ENCODE measurements around the gene PLA1A.

- TF ChIP-seq ELK1 (IDR thresholded peaks at IDR 0.05; ENCODE audit: borderline replicate concordance, low read depth, low read length), result no peak
- no peak for TF ChIP-seq BHLHE40 (IDR thresholded peaks at IDR 0.05; ENCODE audit: low read depth, low read length)
- no peak for TF ChIP-seq SMC3 (IDR thresholded peaks at IDR 0.05; ENCODE audit: low read depth, low read length)
- TF ChIP-seq RCOR1 (IDR thresholded peaks at IDR 0.05; ENCODE audit: insufficient replicate concordance, low read length), result no peak
- no peak for TF ChIP-seq RAD21 (IDR thresholded peaks at IDR 0.05; ENCODE audit: low read length)
- TF ChIP-seq POLR2A (IDR thresholded peaks at IDR 0.05; ENCODE audit: low read depth, low read length), result no peak
- TF ChIP-seq, protein P1, sequence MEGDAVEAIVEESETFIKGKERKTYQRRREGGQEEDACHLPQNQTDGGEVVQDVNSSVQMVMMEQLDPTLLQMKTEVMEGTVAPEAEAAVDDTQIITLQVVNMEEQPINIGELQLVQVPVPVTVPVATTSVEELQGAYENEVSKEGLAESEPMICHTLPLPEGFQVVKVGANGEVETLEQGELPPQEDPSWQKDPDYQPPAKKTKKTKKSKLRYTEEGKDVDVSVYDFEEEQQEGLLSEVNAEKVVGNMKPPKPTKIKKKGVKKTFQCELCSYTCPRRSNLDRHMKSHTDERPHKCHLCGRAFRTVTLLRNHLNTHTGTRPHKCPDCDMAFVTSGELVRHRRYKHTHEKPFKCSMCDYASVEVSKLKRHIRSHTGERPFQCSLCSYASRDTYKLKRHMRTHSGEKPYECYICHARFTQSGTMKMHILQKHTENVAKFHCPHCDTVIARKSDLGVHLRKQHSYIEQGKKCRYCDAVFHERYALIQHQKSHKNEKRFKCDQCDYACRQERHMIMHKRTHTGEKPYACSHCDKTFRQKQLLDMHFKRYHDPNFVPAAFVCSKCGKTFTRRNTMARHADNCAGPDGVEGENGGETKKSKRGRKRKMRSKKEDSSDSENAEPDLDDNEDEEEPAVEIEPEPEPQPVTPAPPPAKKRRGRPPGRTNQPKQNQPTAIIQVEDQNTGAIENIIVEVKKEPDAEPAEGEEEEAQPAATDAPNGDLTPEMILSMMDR (conservative IDR thresholded peaks at IDR 0.05; ENCODE audit: low read depth, low read length), result no peak
- TF ChIP-seq, protein P2, sequence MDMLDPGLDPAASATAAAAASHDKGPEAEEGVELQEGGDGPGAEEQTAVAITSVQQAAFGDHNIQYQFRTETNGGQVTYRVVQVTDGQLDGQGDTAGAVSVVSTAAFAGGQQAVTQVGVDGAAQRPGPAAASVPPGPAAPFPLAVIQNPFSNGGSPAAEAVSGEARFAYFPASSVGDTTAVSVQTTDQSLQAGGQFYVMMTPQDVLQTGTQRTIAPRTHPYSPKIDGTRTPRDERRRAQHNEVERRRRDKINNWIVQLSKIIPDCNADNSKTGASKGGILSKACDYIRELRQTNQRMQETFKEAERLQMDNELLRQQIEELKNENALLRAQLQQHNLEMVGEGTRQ (IDR thresholded peaks at IDR 0.05; ENCODE audit: low read depth, low read length), result no peak
- TF ChIP-seq RFX5 (IDR thresholded peaks at IDR 0.05; ENCODE audit: low read depth, low read length), result no peak
Observed at GRCh38 chr3:119560160-119560559, 37.5 kb upstream of the PLA1A start.

All from IMR-90 (cell line).